Measurements from ENCODE around the gene POLR2I. TPM values are rescaled to one million over a fixed set of nuclear protein-coding genes. Genes with fewer than 3 reads are reported as not detected.
A peak's percentile ranks its signal among the peaks of the same experiment; 100 is the strongest.

Gene POLR2I
- total and polyA plus RNA-seq, 4 experiments from 2014 or later: 52.4 to 163 (median 100) TPM

- POLR2A ChIA-PET (ENCODE audit: partially characterized antibody): interaction anchor here (1.0 to 5.7 kb wide), 6 partner anchors 13 to 182 kb away, joined by 3 to 61 read pairs (median 7); partner anchors contain the start of genes POLR2I, TBCB, ZNF146 and ZNF565
Observed at GRCh38 chr19:36141039-36141927, 26.6 kb upstream of the POLR2I start.

GRCh38 chr19:36140304-36141038 is 25.8 kb upstream of the POLR2I start:
- H3K27ac Mint-ChIP-seq: peak overlapping the region; percentile 70 to 97 (median 95)
- POLR2A ChIA-PET (ENCODE audit: partially characterized antibody): interaction anchor here (1.0 to 5.7 kb wide), 10 partner anchors 9 to 187 kb away, joined by 3 to 61 read pairs (median 8); partner anchors contain the start of genes POLR2I, TBCB, THAP8 and ZNF146
- H3K4me3 ChIP-seq (ENCODE audit: low read length in 2 of 2): peak overlapping the region; percentile 74 to 84
- peaks cover 18 to 34% of the 10 kb centered on the region in 2 donors for H3K36me3 Mint-ChIP-seq
- CTCF ChIA-PET (ENCODE audit: partially characterized antibody): interaction anchor here (0.5 to 6.1 kb wide), 2 partner anchors 12 to 22 kb away, joined by 3 to 50 read pairs; no protein-coding TSS in a partner anchor
- H3K27me3 Mint-ChIP-seq: no peaks in the 10 kb centered on the region
- H3K9me3 Mint-ChIP-seq: peaks cover 0 to 3% (median 0%) of the 10 kb centered on the region in 8 donors
- H3K9me3 ChIP-seq (ENCODE audit: control insufficient read depth in 1 of 2, low read length in 2 of 2): no peaks in the 10 kb centered on the region
- H3K36me3 ChIP-seq (ENCODE audit: insufficient read depth, low read length): peaks cover 24% of the 10 kb centered on the region
- peak overlapping the region; percentile 92 to 97 (median 96) for H3K4me3 Mint-ChIP-seq
- peaks cover 12 to 31% (median 23%) of the 10 kb centered on the region in 4 donors for H3K4me1 Mint-ChIP-seq
- peaks cover 15% of the 10 kb centered on the region for H3K4me1 ChIP-seq (ENCODE audit: insufficient read depth, low read length)
- H3K27me3 ChIP-seq (ENCODE audit: insufficient read depth, low read length): no peaks in the 10 kb centered on the region
- peak in 3 of 5 donors; percentile 37 to 46 (median 39) for DNase-seq
- H3K27ac ChIP-seq (ENCODE audit: low read depth, low read length): peak overlapping the region; percentile 88
- intact Hi-C loops (cut with micrococcal nuclease): loop anchor here (1.0 kb wide), 3 partner anchors 13 to 86 kb away; partner anchors contain the start of genes THAP8, WDR62 and ZNF565

More at GRCh38 chr19:36141039-36141927, 26.6 kb upstream of the POLR2I start:
- Mint-ChIP-seq H3K4me1 (peaks cover 12 to 30% (median 23%) of the 10 kb centered on the region in 4 donors), H3K9me3 (peaks cover 0 to 3% (median 0%) of the 10 kb centered on the region in 8 donors), H3K27ac (peak overlapping the region; percentile 70 to 97 (median 95)), H3K36me3 (peaks cover 20 to 42% of the 10 kb centered on the region in 2 donors), H3K27me3 (no peaks in the 10 kb centered on the region), H3K4me3 (peak overlapping the region; percentile 81 to 97 (median 96))
- peak; percentile 88 to 92 (median 90) for DNase-seq
- H3K36me3 ChIP-seq (ENCODE audit: insufficient read depth, low read length): peaks cover 32% of the 10 kb centered on the region
- H3K4me3 ChIP-seq (ENCODE audit: low read length in 2 of 2): peak overlapping the region in 1 of 2 donors; percentile 84
- CTCF ChIA-PET (ENCODE audit: partially characterized antibody): interaction anchor here (6.1 kb wide), 1 partner anchor 13 kb away, joined by 50 read pairs; no protein-coding TSS in a partner anchor
- peaks cover 15% of the 10 kb centered on the region for H3K4me1 ChIP-seq (ENCODE audit: insufficient read depth, low read length)
- no peaks in the 10 kb centered on the region for H3K27me3 ChIP-seq (ENCODE audit: insufficient read depth, low read length)
- no peaks in the 10 kb centered on the region for H3K9me3 ChIP-seq (ENCODE audit: control insufficient read depth in 1 of 2, low read length in 2 of 2)
- intact Hi-C loops (cut with micrococcal nuclease): loop anchor here (1.0 kb wide), 2 partner anchors 14 to 87 kb away; partner anchors contain the start of genes THAP8 and WDR62
- peak overlapping the region; percentile 88 for H3K27ac ChIP-seq (ENCODE audit: low read depth, low read length)

GRCh38 chr19:36139473-36140303 is 25.0 kb upstream of the POLR2I start, which contains the start of gene CAPNS1:
TSS of gene CAPNS1 (plus strand) at chr19:36140066. CDS start at chr19:36141012, 946 bp downstream.
- Mint-ChIP-seq H3K27me3 (no peaks in the 10 kb centered on the region), H3K27ac (peak within 1 kb of the TSS; percentile 70 to 97 (median 95)), H3K4me1 (peaks cover 12 to 31% (median 23%) of the 10 kb centered on the region in 4 donors), H3K4me3 (peak within 1 kb of the TSS; percentile 92 to 97 (median 96)), H3K36me3 (peaks cover 16 to 28% of the 10 kb centered on the region in 2 donors), H3K9me3 (peaks cover 0 to 3% (median 0%) of the 10 kb centered on the region in 8 donors)
- H3K4me3 ChIP-seq (ENCODE audit: low read length in 2 of 2): peak within 1 kb of the TSS; percentile 74 to 84
- no peaks in the 10 kb centered on the region for H3K27me3 ChIP-seq (ENCODE audit: insufficient read depth, low read length)
- peaks cover 18% of the 10 kb centered on the region for H3K36me3 ChIP-seq (ENCODE audit: insufficient read depth, low read length)
- intact Hi-C loops (cut with micrococcal nuclease): loop anchor here (1.0 kb wide), 3 partner anchors 24 to 75 kb away; partner anchors contain the start of genes TBCB and ZNF565
- H3K9me3 ChIP-seq (ENCODE audit: control insufficient read depth in 1 of 2, low read length in 2 of 2): no peaks in the 10 kb centered on the region
- H3K27ac ChIP-seq (ENCODE audit: low read depth, low read length): peak within 1 kb of the TSS; percentile 88
- peaks cover 15% of the 10 kb centered on the region for H3K4me1 ChIP-seq (ENCODE audit: insufficient read depth, low read length)
- POLR2A ChIA-PET (ENCODE audit: partially characterized antibody): interaction anchor here (0.7 to 5.7 kb wide), 10 partner anchors 9 to 187 kb away, joined by 3 to 61 read pairs (median 8); partner anchors contain the start of genes POLR2I, TBCB, THAP8 and ZNF146
- DNase-seq: peak; percentile 87 to 90 (median 88)
- CTCF ChIA-PET (ENCODE audit: partially characterized antibody): interaction anchor here (0.5 to 6.1 kb wide), 3 partner anchors 11 to 1696 kb away, joined by 3 to 50 read pairs (median 4); no protein-coding TSS in a partner anchor

- intact Hi-C loops (cut with micrococcal nuclease): loop anchor here (1.0 kb wide), 2 partner anchors 24 to 31 kb away; partner anchors contain the start of gene TBCB
- ChIA-PET POLR2A (ENCODE audit: partially characterized antibody) (interaction anchor here (0.7 to 5.7 kb wide), 9 partner anchors 8 to 186 kb away, joined by 3 to 61 read pairs (median 9); partner anchors contain the start of genes POLR2I, TBCB, THAP8 and ZNF146), CTCF (ENCODE audit: partially characterized antibody) (interaction anchor here (0.5 to 6.1 kb wide), 2 partner anchors 11 to 1695 kb away, joined by 4 to 50 read pairs; no protein-coding TSS in a partner anchor)
- peaks cover 0 to 3% (median 0%) of the 10 kb centered on the region in 8 donors for H3K9me3 Mint-ChIP-seq
- Histone ChIP-seq H3K4me1 (ENCODE audit: insufficient read depth, low read length) (peaks cover 15% of the 10 kb centered on the region), H3K36me3 (ENCODE audit: insufficient read depth, low read length) (peaks cover 15% of the 10 kb centered on the region), H3K4me3 (ENCODE audit: low read length in 2 of 2) (peak overlapping the region; percentile 74 to 84), H3K27me3 (ENCODE audit: insufficient read depth, low read length) (no peaks in the 10 kb centered on the region), H3K27ac (ENCODE audit: low read depth, low read length) (peak overlapping the region; percentile 88), H3K9me3 (ENCODE audit: control insufficient read depth in 1 of 2, low read length in 2 of 2) (no peaks in the 10 kb centered on the region)
- no peak for DNase-seq
- H3K4me3 Mint-ChIP-seq: peak overlapping the region; percentile 92 to 97 (median 96)
- H3K27ac Mint-ChIP-seq: peak overlapping the region; percentile 70 to 97 (median 95)
- H3K27me3 Mint-ChIP-seq: no peaks in the 10 kb centered on the region
- peaks cover 13 to 25% of the 10 kb centered on the region in 2 donors for H3K36me3 Mint-ChIP-seq
- peaks cover 12 to 31% (median 23%) of the 10 kb centered on the region in 4 donors for H3K4me1 Mint-ChIP-seq
Observed at GRCh38 chr19:36139120-36139472, 24.4 kb upstream of the POLR2I start.

GRCh38 chr19:36136964-36137686 is 22.4 kb upstream of the POLR2I start:
- intact Hi-C loops (cut with micrococcal nuclease): no loop called here
- Histone ChIP-seq H3K27me3 (ENCODE audit: insufficient read depth, low read length) (no peaks in the 10 kb centered on the region), H3K4me3 (ENCODE audit: low read length in 2 of 2) (no peak overlapping the region), H3K4me1 (ENCODE audit: insufficient read depth, low read length) (peaks cover 23% of the 10 kb centered on the region), H3K36me3 (ENCODE audit: insufficient read depth, low read length) (peaks cover 4% of the 10 kb centered on the region), H3K27ac (ENCODE audit: low read depth, low read length) (no peak overlapping the region), H3K9me3 (ENCODE audit: control insufficient read depth in 1 of 2, low read length in 2 of 2) (no peaks in the 10 kb centered on the region)
- H3K9me3 Mint-ChIP-seq: peaks cover 0 to 3% (median 0%) of the 10 kb centered on the region in 8 donors
- DNase-seq: peak in 1 of 5 donors; percentile 35
- no peaks in the 10 kb centered on the region for H3K27me3 Mint-ChIP-seq
- ChIA-PET POLR2A (ENCODE audit: partially characterized antibody) (interaction anchor here (5.7 kb wide), 1 partner anchor 9 kb away, joined by 61 read pairs; no protein-coding TSS in a partner anchor), CTCF (ENCODE audit: partially characterized antibody) (interaction anchor here (1.5 to 6.1 kb wide), 2 partner anchors 9 to 33 kb away, joined by 4 to 50 read pairs; no protein-coding TSS in a partner anchor)
- peak overlapping the region in 6 of 7 donors; percentile 62 to 84 (median 80) for H3K27ac Mint-ChIP-seq
- peak overlapping the region in 4 of 8 donors; percentile 26 to 71 (median 47) for H3K4me3 Mint-ChIP-seq
- H3K4me1 Mint-ChIP-seq: peaks cover 19 to 37% (median 29%) of the 10 kb centered on the region in 4 donors
- peaks cover 6 to 15% of the 10 kb centered on the region in 2 donors for H3K36me3 Mint-ChIP-seq

Measured in CD4-positive, alpha-beta memory T cell (primary cell).